ENCODE results near the gene OLIG2.

OLIG2 gene

DNA sequence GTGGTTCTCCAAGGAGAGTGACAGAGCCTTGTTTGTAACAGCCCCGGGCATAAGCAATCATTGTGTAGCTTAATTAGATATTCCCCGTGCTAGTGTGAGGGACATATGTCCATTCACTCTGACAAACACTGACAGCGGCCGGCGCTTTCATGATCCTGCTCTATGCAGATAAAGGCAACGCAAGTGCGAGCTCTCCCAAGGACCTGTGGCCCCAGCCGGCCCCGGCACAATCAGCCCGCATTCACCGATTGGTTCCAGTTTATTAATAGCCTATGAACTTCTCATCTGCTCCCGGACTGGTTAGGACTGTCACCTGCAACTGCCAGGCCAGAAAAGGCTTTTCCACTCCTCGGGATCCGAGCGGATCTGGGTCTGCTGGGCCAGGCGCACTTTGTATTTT is 26.2 kb downstream of the OLIG2 start:
- Mint-ChIP-seq H3K27ac (no peak overlapping the region), H3K4me3 (no peak overlapping the region), H3K9me3 (no peaks in the 10 kb centered on the region), H3K27me3 (peaks cover 43 to 76% of the 10 kb centered on the region in 2 donors), H3K4me1 (ENCODE audit: low read depth in 2 of 2) (peaks cover 0 to 6% of the 10 kb centered on the region in 2 donors), H3K36me3 (ENCODE audit: insufficient read depth) (no peaks in the 10 kb centered on the region)
- DNase-seq (no peak), ATAC-seq (replicated peaks) (no peak)

DNA sequence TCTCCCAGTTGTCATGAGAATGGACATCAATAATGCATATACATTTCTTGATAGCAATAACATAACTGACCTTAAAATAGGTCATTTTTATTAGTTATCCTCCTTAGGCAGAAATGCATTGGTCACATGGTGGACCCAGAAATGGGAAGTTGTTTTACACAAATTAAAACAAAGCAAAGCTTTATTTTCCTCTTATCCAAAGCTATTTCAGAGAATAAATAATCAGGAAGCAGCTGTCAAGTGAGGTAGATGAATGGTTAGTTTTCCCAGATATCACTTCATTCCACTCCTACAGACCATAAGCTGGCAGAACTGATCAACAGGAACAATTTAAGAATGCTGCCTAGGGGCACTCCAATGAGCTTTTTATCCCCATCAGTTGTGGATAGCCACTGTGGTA is 28.2 kb downstream of the OLIG2 start:
- DNase-seq (no peak), ATAC-seq (replicated peaks) (no peak)
- Mint-ChIP-seq H3K36me3 (ENCODE audit: insufficient read depth) (no peaks in the 10 kb centered on the region), H3K27me3 (peaks cover 28 to 55% of the 10 kb centered on the region in 2 donors), H3K4me3 (no peak overlapping the region), H3K4me1 (ENCODE audit: low read depth in 2 of 2) (peaks cover 11 to 15% of the 10 kb centered on the region in 2 donors), H3K27ac (no peak overlapping the region), H3K9me3 (no peaks in the 10 kb centered on the region)

GRCh38 chr21:33055991-33056390 is 30.3 kb downstream of the OLIG2 start:
- no peak for DNase-seq
- peaks cover 25% of the 10 kb centered on the region in 2 donors for H3K4me1 Mint-ChIP-seq (ENCODE audit: low read depth in 2 of 2)
- no peak for ATAC-seq (replicated peaks)
- no peaks in the 10 kb centered on the region for H3K9me3 Mint-ChIP-seq
- no peak overlapping the region for H3K4me3 Mint-ChIP-seq
- H3K27ac Mint-ChIP-seq: no peak overlapping the region
- H3K27me3 Mint-ChIP-seq: peaks cover 39 to 50% of the 10 kb centered on the region in 2 donors
- H3K36me3 Mint-ChIP-seq (ENCODE audit: insufficient read depth): no peaks in the 10 kb centered on the region

DNA sequence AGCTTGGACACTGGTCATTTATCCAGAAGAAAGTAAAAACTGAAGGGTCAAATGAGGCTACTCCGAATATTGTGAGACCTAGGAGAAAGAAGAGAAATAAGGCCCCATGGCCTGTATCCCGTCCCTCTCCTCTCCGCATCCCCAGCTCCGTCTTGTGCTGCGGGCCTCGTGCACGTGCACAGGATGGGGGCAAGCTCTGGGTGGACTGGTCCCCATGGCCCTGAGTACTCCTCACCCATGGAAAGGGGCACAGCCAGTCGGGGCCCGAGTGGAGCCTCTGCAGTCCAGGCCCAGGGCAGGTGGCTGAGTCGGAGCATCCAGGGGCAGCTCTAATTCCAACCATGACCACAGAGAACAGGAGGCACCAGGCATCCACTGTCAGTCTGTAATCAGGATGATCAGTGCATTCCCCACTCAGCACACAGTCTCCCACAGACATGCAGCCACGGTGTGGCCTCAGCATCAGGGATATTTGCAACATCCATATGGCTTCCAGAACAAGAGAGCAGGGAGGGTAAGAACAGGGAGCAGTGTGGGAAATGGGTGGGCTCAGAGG is 31.7 kb downstream of the OLIG2 start:
- Mint-ChIP-seq H3K36me3 (ENCODE audit: insufficient read depth) (no peaks in the 10 kb centered on the region), H3K9me3 (no peaks in the 10 kb centered on the region), H3K27ac (no peak overlapping the region), H3K4me1 (ENCODE audit: low read depth in 2 of 2) (peaks cover 25% of the 10 kb centered on the region in 2 donors), H3K27me3 (peaks cover 45 to 54% of the 10 kb centered on the region in 2 donors), H3K4me3 (no peak overlapping the region)
- DNase-seq (no peak), ATAC-seq (replicated peaks) (no peak)

GRCh38 chr21:33058527-33058926 is 32.8 kb downstream of the OLIG2 start:
- peaks cover 41 to 54% of the 10 kb centered on the region in 2 donors for H3K27me3 Mint-ChIP-seq
- no peak for DNase-seq

GRCh38 chr21:33058957-33059356 is 33.2 kb downstream of the OLIG2 start:
- DNase-seq: no peak
- no peaks in the 10 kb centered on the region for H3K36me3 Mint-ChIP-seq (ENCODE audit: insufficient read depth)
- peak overlapping the region in 1 of 2 donors; percentile 42 for H3K4me3 Mint-ChIP-seq
- peaks cover 38 to 55% of the 10 kb centered on the region in 2 donors for H3K27me3 Mint-ChIP-seq
- H3K9me3 Mint-ChIP-seq: no peaks in the 10 kb centered on the region
- peak overlapping the region; percentile 5 to 55 for H3K27ac Mint-ChIP-seq
- peaks cover 25% of the 10 kb centered on the region in 2 donors for H3K4me1 Mint-ChIP-seq (ENCODE audit: low read depth in 2 of 2)
- ATAC-seq (replicated peaks): no peak

More at GRCh38 chr21:33058527-33058926, 32.8 kb downstream of the OLIG2 start:
- H3K27ac Mint-ChIP-seq: peak overlapping the region in 1 of 2 donors; percentile 55
- no peak overlapping the region for H3K4me3 Mint-ChIP-seq
- H3K36me3 Mint-ChIP-seq (ENCODE audit: insufficient read depth): no peaks in the 10 kb centered on the region
- no peak for ATAC-seq (replicated peaks)
- H3K9me3 Mint-ChIP-seq: no peaks in the 10 kb centered on the region
- H3K4me1 Mint-ChIP-seq (ENCODE audit: low read depth in 2 of 2): peaks cover 25% of the 10 kb centered on the region in 2 donors

DNA sequence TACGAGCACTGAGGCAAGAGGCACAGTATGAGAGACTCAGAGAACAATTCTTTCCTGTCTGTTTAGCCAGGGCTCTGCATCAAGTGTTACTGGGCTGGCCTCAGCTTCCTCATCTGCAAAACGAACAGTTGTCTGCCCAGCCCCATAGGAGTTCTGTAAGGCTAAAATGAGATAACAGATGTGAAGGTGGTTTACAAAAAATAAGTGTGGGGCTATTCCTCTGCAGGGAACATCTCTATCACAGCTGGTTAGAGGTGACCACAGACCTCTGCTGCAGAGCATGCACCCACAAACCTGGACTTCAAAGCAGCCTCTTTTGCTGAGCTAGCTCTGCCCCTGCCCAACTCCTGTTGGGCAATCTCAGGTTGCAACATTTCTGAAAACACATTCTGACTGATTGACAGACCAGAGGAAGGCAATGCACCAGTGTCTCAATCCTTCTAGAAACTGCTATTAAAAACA is 33.7 kb downstream of the OLIG2 start:
- peak overlapping the region; percentile 5 to 55 for H3K27ac Mint-ChIP-seq

GRCh38 chr21:33061233-33061632 is 35.5 kb downstream of the OLIG2 start:
- Mint-ChIP-seq H3K4me3 (no peak overlapping the region), H3K27me3 (peaks cover 44 to 61% of the 10 kb centered on the region in 2 donors), H3K9me3 (no peaks in the 10 kb centered on the region), H3K27ac (no peak overlapping the region), H3K36me3 (ENCODE audit: insufficient read depth) (no peaks in the 10 kb centered on the region), H3K4me1 (ENCODE audit: low read depth in 2 of 2) (peaks cover 25% of the 10 kb centered on the region in 2 donors)
- ATAC-seq (replicated peaks): no peak
- no peak for DNase-seq

More for the DNA sequence above, 33.7 kb downstream of the OLIG2 start:
- Mint-ChIP-seq H3K9me3 (no peaks in the 10 kb centered on the region), H3K4me3 (peak overlapping the region in 1 of 2 donors; percentile 42), H3K27me3 (peaks cover 39 to 59% of the 10 kb centered on the region in 2 donors), H3K36me3 (ENCODE audit: insufficient read depth) (no peaks in the 10 kb centered on the region), H3K4me1 (ENCODE audit: low read depth in 2 of 2) (peaks cover 25% of the 10 kb centered on the region in 2 donors)
- DNase-seq (peak in 1 of 3 experiments; percentile 17), ATAC-seq (replicated peaks) (peak; percentile 93)

DNA sequence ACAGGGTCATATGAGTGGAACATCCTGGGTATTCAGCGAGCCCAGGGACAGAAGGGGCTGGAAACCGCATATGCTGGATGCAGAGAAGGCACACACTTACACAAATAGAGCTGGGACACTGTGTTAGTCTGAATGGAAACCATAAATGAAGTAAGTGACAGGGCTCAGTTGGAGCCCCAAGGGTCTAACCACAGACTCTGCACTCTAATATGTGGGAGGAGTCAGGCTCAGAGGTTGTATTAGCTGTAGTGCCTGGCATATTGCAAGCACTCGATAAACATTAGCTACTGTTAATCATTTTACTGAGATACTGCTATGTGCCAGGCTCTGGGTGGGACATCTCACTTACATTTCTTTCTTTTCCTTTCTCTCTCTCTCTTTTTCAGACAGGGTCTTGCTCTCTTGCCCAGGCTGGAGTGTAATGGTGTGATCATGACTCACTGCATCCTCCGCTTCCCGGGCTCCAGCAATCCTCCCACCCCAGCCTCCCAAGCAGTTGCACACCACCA is 37.7 kb downstream of the OLIG2 start:
- DNase-seq (no peak), ATAC-seq (replicated peaks) (no peak)
- Mint-ChIP-seq H3K4me3 (no peak overlapping the region), H3K9me3 (no peaks in the 10 kb centered on the region), H3K4me1 (ENCODE audit: low read depth in 2 of 2) (peaks cover 19 to 20% of the 10 kb centered on the region in 2 donors), H3K27ac (no peak overlapping the region), H3K36me3 (ENCODE audit: insufficient read depth) (no peaks in the 10 kb centered on the region), H3K27me3 (peaks cover 66 to 83% of the 10 kb centered on the region in 2 donors)

DNA sequence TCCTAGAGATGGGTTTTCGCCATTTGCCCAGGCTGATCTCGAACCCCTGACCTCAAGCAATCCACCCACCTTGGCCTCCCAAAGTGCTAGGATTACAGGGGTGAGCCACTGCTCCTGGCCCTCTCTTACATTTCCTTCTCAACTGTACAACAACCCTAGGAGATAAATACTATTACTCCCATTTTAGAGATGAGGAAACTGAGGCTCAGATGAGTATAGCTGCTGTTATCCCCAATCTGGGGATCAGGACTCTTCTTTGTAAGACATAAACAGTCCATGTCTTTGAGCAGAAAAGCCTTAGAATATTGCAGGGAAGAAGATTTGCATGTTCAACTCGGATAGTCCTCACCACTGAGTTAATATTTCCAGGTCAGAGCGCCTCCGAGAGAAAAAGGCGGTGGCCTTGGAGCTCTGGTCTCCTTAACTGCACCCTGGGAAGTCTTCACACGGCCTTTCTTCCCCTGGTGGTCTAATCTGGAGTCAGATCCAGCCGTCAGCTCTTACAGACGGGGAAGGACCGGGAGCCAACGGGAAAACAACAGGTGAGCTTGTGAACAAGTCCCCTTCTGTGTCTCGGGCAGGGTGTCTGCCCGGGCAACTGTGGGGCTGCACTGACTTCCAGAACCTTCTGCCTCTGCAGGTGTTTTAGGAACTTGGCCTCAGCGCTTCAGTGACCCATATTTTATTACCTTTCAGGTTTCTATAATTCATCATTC is 38.3 kb downstream of the OLIG2 start:
- Mint-ChIP-seq H3K27ac (no peak overlapping the region), H3K4me1 (ENCODE audit: low read depth in 2 of 2) (peaks cover 14 to 17% of the 10 kb centered on the region in 2 donors), H3K36me3 (ENCODE audit: insufficient read depth) (no peaks in the 10 kb centered on the region), H3K4me3 (no peak overlapping the region), H3K9me3 (no peaks in the 10 kb centered on the region), H3K27me3 (peaks cover 71 to 89% of the 10 kb centered on the region in 2 donors)
- ATAC-seq (replicated peaks) (no peak), DNase-seq (no peak)

- H3K4me1 Mint-ChIP-seq (ENCODE audit: low read depth in 2 of 2): peaks cover 7 to 9% of the 10 kb centered on the region in 2 donors
- DNase-seq (no peak), ATAC-seq (replicated peaks) (no peak)
- H3K27ac Mint-ChIP-seq: no peak overlapping the region
- no peaks in the 10 kb centered on the region for H3K9me3 Mint-ChIP-seq
- H3K4me3 Mint-ChIP-seq: no peak overlapping the region
- no peaks in the 10 kb centered on the region for H3K36me3 Mint-ChIP-seq (ENCODE audit: insufficient read depth)
- H3K27me3 Mint-ChIP-seq: peaks cover 78 to 97% of the 10 kb centered on the region in 2 donors
These were observed 39.1 kb downstream of the OLIG2 start for GRCh38 chr21:33064623-33065390.

GRCh38 chr21:33067043-33067442 is 41.3 kb downstream of the OLIG2 start:
- ATAC-seq (replicated peaks) (no peak), DNase-seq (no peak)
- H3K27ac Mint-ChIP-seq: no peak overlapping the region
- H3K36me3 Mint-ChIP-seq (ENCODE audit: insufficient read depth): no peaks in the 10 kb centered on the region
- peaks cover 4 to 12% of the 10 kb centered on the region in 2 donors for H3K4me1 Mint-ChIP-seq (ENCODE audit: low read depth in 2 of 2)
- no peak overlapping the region for H3K4me3 Mint-ChIP-seq
- H3K27me3 Mint-ChIP-seq: peaks cover 68 to 90% of the 10 kb centered on the region in 2 donors
- no peaks in the 10 kb centered on the region for H3K9me3 Mint-ChIP-seq

GRCh38 chr21:33067457-33067856 is 41.7 kb downstream of the OLIG2 start:
- no peak for ATAC-seq (replicated peaks)
- H3K27me3 Mint-ChIP-seq: peaks cover 70 to 90% of the 10 kb centered on the region in 2 donors
- H3K4me3 Mint-ChIP-seq: no peak overlapping the region
- DNase-seq: no peak
- no peak overlapping the region for H3K27ac Mint-ChIP-seq
- peaks cover 4 to 14% of the 10 kb centered on the region in 2 donors for H3K4me1 Mint-ChIP-seq (ENCODE audit: low read depth in 2 of 2)
- H3K36me3 Mint-ChIP-seq (ENCODE audit: insufficient read depth): no peaks in the 10 kb centered on the region
- no peaks in the 10 kb centered on the region for H3K9me3 Mint-ChIP-seq

Measured in effector memory CD8-positive, alpha-beta T cell (primary cell).